Endothelial cell of umbilical vein (primary cell): ENCODE measurements around the gene CSGALNACT2. TPM values are rescaled to one million over a fixed set of nuclear protein-coding genes. Genes with fewer than 3 reads are reported as not detected.
"Not testable (repeated sequence)": the region's sequence is repeated elsewhere in the genome, so short reads cannot be mapped to it uniquely, and the experiment has no call there.

Source experiments
- BruUV-seq: library from RNA; stranded (reverse); fragments of 400-500 nt; replicated peaks from 2 replicates; lab custom pipeline; 2021; lab: Mats Ljungman, UMichigan
- CTCF ChIA-PET: fragments of 300-600, 350-600 bp; sonication (Branson Sonifier 250); formaldehyde crosslinking; loops from one replicate; lab custom pipeline; 2021; ENCODE audit warnings: antibody characterized with exemption, inconsistent platforms; lab: Charles Lee
- POLR2A ChIA-PET: fragments of 300-600, 350-600 bp; sonication (Branson Sonifier 250); formaldehyde crosslinking; loops from one replicate; lab custom pipeline; 2021; ENCODE audit warnings: antibody characterized with exemption, inconsistent platforms; lab: Charles Lee
- DNase-seq: peaks from one replicate; pipeline ENCODE4 v3.0.0-alpha.2; 2011; ENCODE audit warnings: low read depth, low spot score
- FAIRE-seq: peaks from 2 replicates; lab custom pipeline; 2011; peaks lifted over from hg19 to GRCh38; lab: Jason Lieb, UNC
- H2AFZ ChIP-seq: 2 replicates; pipeline ENCODE4 v1.6.0; 2012; ENCODE audit warnings: low read depth, low read length, control low read depth, inconsistent platforms
- H3K27ac ChIP-seq: 2 replicates; pipeline ENCODE4 v1.5.1; 2011; ENCODE audit warnings: low read depth, mild to moderate bottlenecking, control low read depth, low read length, moderate library complexity; ENCODE audit not compliant: insufficient read depth
- H3K27me3 ChIP-seq, 2 experiments: 2 replicates each; pipeline versions ENCODE4 v1.6.0 to v1.6.1; 2011; ENCODE audit warnings: low read length in 2 of 2, mixed read lengths in 1 of 2; ENCODE audit not compliant: control insufficient read depth in 2 of 2, insufficient read depth in 2 of 2
- H3K36me3 ChIP-seq, 2 experiments: 2 replicates in 1 of 2; 3 replicates in 1 of 2; pipeline ENCODE4 v1.5.1; 2011; ENCODE audit warnings: low read length in 2 of 2, mild to moderate bottlenecking in 1 of 2, moderate library complexity in 1 of 2; ENCODE audit not compliant: control insufficient read depth in 2 of 2, insufficient read depth in 2 of 2; ENCODE audit errors: extremely low read depth in 1 of 2
- H3K4me1 ChIP-seq: 3 replicates; pipeline ENCODE4 v1.5.1; 2011; ENCODE audit warnings: mild to moderate bottlenecking, low read length; ENCODE audit not compliant: control insufficient read depth, insufficient read depth; ENCODE audit errors: extremely low read depth
- H3K4me2 ChIP-seq: 2 replicates; pipeline ENCODE4 v1.6.1; 2011; ENCODE audit warnings: low read length, control low read depth, mixed read lengths; ENCODE audit not compliant: insufficient read depth
- H3K4me3 ChIP-seq, 3 experiments: fragments of 200-600 bp in 1 of 3; sonication (generic), shearing (Covaris generic) in 1 of 3; replicated peaks in 1 of 3; 2 replicates each; pipeline ENCODE4 v1.5.1; 2011 to 2016; ENCODE audit warnings: control low read depth in 3 of 3, low read length in 3 of 3, mild to moderate bottlenecking in 2 of 3, inconsistent platforms in 1 of 3, low read depth in 1 of 3, moderate library complexity in 1 of 3; ENCODE audit not compliant: insufficient read depth in 1 of 3
- H3K79me2 ChIP-seq: 2 replicates; pipeline ENCODE4 v1.6.0; 2012; ENCODE audit warnings: low read length, inconsistent platforms; ENCODE audit not compliant: control insufficient read depth, insufficient read depth
- H3K9ac ChIP-seq: replicated peaks from 2 replicates; pipeline ENCODE3; 2011; ENCODE audit warnings: low read length, control low read depth; ENCODE audit not compliant: insufficient read depth; ENCODE audit errors: extremely low read depth
- H3K9me1 ChIP-seq: replicated peaks from 3 replicates; pipeline ENCODE4 v1.6.0; 2011; ENCODE audit warnings: mild to moderate bottlenecking, low read length; ENCODE audit not compliant: control insufficient read depth, insufficient read depth; ENCODE audit errors: extremely low read depth
- H3K9me3 ChIP-seq: replicated peaks from 2 replicates; pipeline ENCODE4 v1.5.1; 2012; ENCODE audit warnings: low read length, inconsistent platforms; ENCODE audit not compliant: control insufficient read depth, insufficient read depth
- H4K20me1 ChIP-seq: replicated peaks from 2 replicates; pipeline ENCODE3; 2011; ENCODE audit warnings: mild to moderate bottlenecking, low read length; ENCODE audit not compliant: control insufficient read depth, insufficient read depth; ENCODE audit errors: extremely low read depth
- CTCF ChIP-seq, 2 donors: IDR thresholded peaks; 1 replicate in 1 of 2; 2 replicates in 1 of 2; pipeline ENCODE4 v1.5.1; 2011; ENCODE audit warnings: low read length in 2 of 2, mild to moderate bottlenecking in 2 of 2, moderate library complexity in 2 of 2, control low read depth in 1 of 2, inconsistent platforms in 1 of 2, low read depth in 1 of 2; ENCODE audit not compliant: insufficient read depth in 1 of 2; ENCODE audit errors: extremely low read depth in 1 of 2
- EZH2 ChIP-seq: IDR thresholded peaks from 2 replicates; pipeline ENCODE4 v1.6.1; 2012; ENCODE audit warnings: borderline replicate concordance, low read depth, mild to moderate bottlenecking, moderate library complexity, low read length, inconsistent platforms; ENCODE audit not compliant: severe bottlenecking
- FOS ChIP-seq: IDR thresholded peaks from 2 replicates; pipeline ENCODE4 v1.6.1; 2011; ENCODE audit warnings: mild to moderate bottlenecking, low read length, moderate library complexity, borderline replicate concordance; ENCODE audit not compliant: insufficient read depth
- GATA2 ChIP-seq: IDR thresholded peaks from 2 replicates; pipeline ENCODE4 v1.7.0; 2011; ENCODE audit warnings: low read depth, mild to moderate bottlenecking, moderate library complexity, mixed read lengths, low read length; ENCODE audit not compliant: insufficient read length, insufficient read depth
- JUN ChIP-seq: IDR thresholded peaks from 2 replicates; pipeline ENCODE4 v1.6.1; 2011; ENCODE audit warnings: borderline replicate concordance, low read depth; ENCODE audit not compliant: insufficient read length, insufficient read depth
- MAX ChIP-seq: IDR thresholded peaks from 2 replicates; pipeline ENCODE4 v1.6.1; 2011; ENCODE audit not compliant: insufficient read depth, insufficient read length
- MYC ChIP-seq: IDR thresholded peaks from one replicate; pipeline ENCODE4 v1.6.1; 2011; ENCODE audit warnings: mild to moderate bottlenecking, low read depth, low read length
- POLR2A ChIP-seq: IDR thresholded peaks from 2 replicates; pipeline ENCODE4 v1.6.1; 2012; ENCODE audit warnings: low read depth, mild to moderate bottlenecking, control low read depth, low read length
- POLR2AphosphoS5 ChIP-seq: IDR thresholded peaks from 2 replicates; pipeline ENCODE4 v1.6.1; 2012; ENCODE audit warnings: low read depth, mild to moderate bottlenecking, control low read depth, low read length, moderate library complexity; ENCODE audit not compliant: insufficient read depth
- dilution Hi-C: fragments of 300-500 bp; cut with MboI; formaldehyde crosslinking; loops from one replicate; pipeline ENCODE4 v1.15.0; 2019; ENCODE audit warnings: low sequenced_read_pairs; ENCODE audit not compliant: extremely low pct_ligation_motif_present
- intact Hi-C: fragments of 100-400 bp; cut with micrococcal nuclease; formaldehyde crosslinking; loops from one replicate; pipeline ENCODE4 v1.10.0; 2022
- polyA plus RNA-seq, 4 experiments: library from polyadenylated mRNA; depleted of rRNA in 3 of 4; stranded (reverse) in 3 of 4; unstranded in 1 of 4; fragments of >200 nt; gene quantifications; 2 replicates each; pipeline versions ENCODE4 v1.2.1 to v1.2.3, GENCODE V29; 2011 to 2012; ENCODE audit warnings: missing spikeins in 1 of 4
- total RNA-seq: library from RNA; stranded (reverse); gene quantifications from 2 replicates; pipeline ENCODE4 v1.2.3, GENCODE V29; 2021

The CSGALNACT2 gene
- total and polyA plus RNA-seq, 2 donors (not counting 3 experiments of a cell fraction or from before 2014, with no cell fraction given) = 9.7 to 17.7 TPM

DNA sequence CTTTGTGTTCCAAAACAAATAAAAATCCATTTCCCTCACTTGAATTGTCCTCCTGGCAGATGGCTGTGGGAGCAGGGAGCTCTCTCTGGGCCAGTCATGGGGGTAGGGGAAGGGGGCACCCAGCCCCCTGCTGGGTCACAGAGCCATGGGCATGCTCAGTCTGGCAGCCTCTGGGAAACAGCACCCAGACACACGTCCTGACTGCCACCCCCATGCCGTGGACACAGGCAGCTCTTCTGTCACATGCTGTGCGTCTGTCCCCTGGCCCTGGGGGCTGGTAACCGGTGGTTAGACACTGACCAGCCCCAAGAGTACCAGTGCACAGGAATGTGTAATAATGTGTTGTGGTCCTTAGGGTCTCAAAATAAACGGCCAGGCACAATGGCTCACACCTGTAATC is 81.6 kb downstream of the CSGALNACT2 start:
- dilution Hi-C loops (no loop called here), intact Hi-C loops (loop anchor here (2.0 kb wide), 1 partner anchor 243 kb away; no protein-coding TSS in a partner anchor)
- ChIA-PET CTCF (interaction anchor here (5.1 kb wide), 1 partner anchor 16 kb away, joined by 30 read pairs; no protein-coding TSS in a partner anchor), POLR2A (no interaction called here)
- no peak overlapping the region for H3K27ac ChIP-seq
- H3K4me1 ChIP-seq = no peaks in the 10 kb centered on the region
- no peak for TF ChIP-seq CTCF (IDR thresholded peaks at IDR 0.05; ENCODE audit: extremely low read depth in 1 of 2, insufficient read depth in 1 of 2, low read depth in 1 of 2, low read length in 2 of 2)
- TF ChIP-seq EZH2 = no peak
- no peak for TF ChIP-seq GATA2
- TF ChIP-seq POLR2A = no peak
- TF ChIP-seq JUN = no peak
- no peak for TF ChIP-seq MYC
- TF ChIP-seq MAX = no peak
- no peak for TF ChIP-seq POLR2AphosphoS5
- TF ChIP-seq FOS = no peak
- H3K27me3 ChIP-seq = peaks cover under 1 to 3% of the 10 kb centered on the region in 2 experiments
- H3K79me2 ChIP-seq = no peaks in the 10 kb centered on the region
- H3K9ac ChIP-seq = no peak overlapping the region
- no TSS peak for BruUV-seq
- no peaks in the 10 kb centered on the region for H3K9me1 ChIP-seq
- FAIRE-seq = no peak
- H3K4me2 ChIP-seq = no peak overlapping the region
- H3K9me3 ChIP-seq = no peaks in the 10 kb centered on the region
- H3K36me3 ChIP-seq = no peaks in the 10 kb centered on the region
- no peak for DNase-seq
- no peak overlapping the region for H3K4me3 ChIP-seq
- no peak overlapping the region for H2AFZ ChIP-seq
- H4K20me1 ChIP-seq = no peaks in the 10 kb centered on the region

GRCh38 chr10:43220251-43220650 is 82.0 kb downstream of the CSGALNACT2 start:
- H3K27ac ChIP-seq, H2AFZ ChIP-seq, H3K79me2 ChIP-seq, BruUV-seq, FAIRE-seq, POLR2A ChIA-PET, H4K20me1 ChIP-seq, dilution Hi-C loops, H3K9me1 ChIP-seq, H3K9me3 ChIP-seq, H3K9ac ChIP-seq, H3K4me1 ChIP-seq, H3K4me2 ChIP-seq, DNase-seq, H3K27me3 ChIP-seq, H3K36me3 ChIP-seq, H3K4me3 ChIP-seq: not testable (repeated sequence)
- CTCF ChIA-PET = interaction anchor here (5.1 kb wide), 1 partner anchor 16 kb away, joined by 30 read pairs; no protein-coding TSS in a partner anchor
- intact Hi-C loops = loop anchor here (2.0 kb wide), 1 partner anchor 243 kb away; no protein-coding TSS in a partner anchor
